Smooth muscle cell (in vitro differentiated cells): ENCODE data around the gene TTC22. TPM values are rescaled to one million over a fixed set of nuclear protein-coding genes. Genes with fewer than 3 reads are reported as not detected.

Experiments used
- DNase-seq: peaks from one replicate; lab custom pipeline; 2025; ENCODE audit not compliant: unreplicated experiment; lab: John Stamatoyannopoulos, UW
- H2AFZ ChIP-seq: fragments of 200-600 bp; sonication (generic); 2 replicates; pipeline ENCODE4 v1.6.0; 2016; ENCODE audit warnings: antibody characterized with exemption, low read depth, mild to moderate bottlenecking
- H3F3A ChIP-seq: fragments of 200-600 bp; sonication (generic); 2 replicates; pipeline ENCODE4 v1.6.0; 2017; ENCODE audit warnings: antibody characterized with exemption, low read depth
- H3K27ac ChIP-seq: fragments of 200-600 bp; sonication (generic); 2 replicates; pipeline ENCODE4 v1.5.1; 2016; ENCODE audit warnings: low read depth, mild to moderate bottlenecking
- H3K27me3 ChIP-seq: fragments of 200-600 bp; sonication (generic); 2 replicates; pipeline ENCODE4 v1.6.1; 2016; ENCODE audit warnings: low read depth, mild to moderate bottlenecking
- H3K36me3 ChIP-seq: fragments of 200-600 bp; sonication (generic); 2 replicates; pipeline ENCODE4 v1.5.1; 2016; ENCODE audit warnings: low read depth
- H3K4me1 ChIP-seq: fragments of 200-600 bp; sonication (generic); 2 replicates; pipeline ENCODE4 v1.5.1; 2016; ENCODE audit warnings: low read depth
- H3K4me2 ChIP-seq: fragments of 200-600 bp; sonication (generic); 2 replicates; pipeline ENCODE4 v1.6.0; 2016; ENCODE audit warnings: mild to moderate bottlenecking
- H3K4me3 ChIP-seq: fragments of 200-600 bp; sonication (generic); 2 replicates; pipeline ENCODE4 v1.5.1; 2016; ENCODE audit warnings: mild to moderate bottlenecking
- H3K79me2 ChIP-seq: fragments of 200-600 bp; sonication (generic); 2 replicates; pipeline ENCODE4 v1.6.0; 2016; ENCODE audit warnings: low read depth, mild to moderate bottlenecking
- H3K9ac ChIP-seq: fragments of 200-600 bp; sonication (generic); 2 replicates; pipeline ENCODE4 v1.6.0; 2016; ENCODE audit warnings: low read depth
- H3K9me3 ChIP-seq: fragments of 200-600 bp; sonication (generic); replicated peaks from 2 replicates; pipeline ENCODE4 v1.5.1; 2016; ENCODE audit warnings: low read depth
- H4K20me1 ChIP-seq: fragments of 200-600 bp; sonication (generic); 2 replicates; pipeline ENCODE4 v1.6.0; 2016; ENCODE audit warnings: low read depth
- WGBS: methylation state at CpG from one replicate; pipeline ENCODE4 v1.1.7; 2016; ENCODE audit warnings: low lambda C conversion rate; 5-methylcytosine and 5-hydroxymethylcytosine counted together
- polyA plus RNA-seq: library from polyadenylated mRNA; unstranded; fragments of >200 nt; fragmentation: Nextera tagmentation; extraction: Ambion mirVana; gene quantifications from 2 replicates; pipeline ENCODE4 v1.2.1, GENCODE V29; 2016
- total RNA-seq: library from RNA; depleted of rRNA; stranded (reverse); fragments of >200 nt; gene quantifications from 2 replicates; pipeline ENCODE4 v1.2.3, GENCODE V29; 2014
- TF ChIP-seq, protein P1 (sequence below): fragments of 200-600 bp; sonication (generic); IDR thresholded peaks from 2 replicates; pipeline ENCODE4 v1.5.1; 2017; ENCODE audit warnings: borderline replicate concordance, mild to moderate bottlenecking, antibody characterized with exemption; ENCODE audit not compliant: insufficient read depth, poor library complexity, severe bottlenecking

Gene TTC22
- total and polyA plus RNA-seq, 2 experiments from 2014 or later: 0.50 to 1.3 TPM

DNA sequence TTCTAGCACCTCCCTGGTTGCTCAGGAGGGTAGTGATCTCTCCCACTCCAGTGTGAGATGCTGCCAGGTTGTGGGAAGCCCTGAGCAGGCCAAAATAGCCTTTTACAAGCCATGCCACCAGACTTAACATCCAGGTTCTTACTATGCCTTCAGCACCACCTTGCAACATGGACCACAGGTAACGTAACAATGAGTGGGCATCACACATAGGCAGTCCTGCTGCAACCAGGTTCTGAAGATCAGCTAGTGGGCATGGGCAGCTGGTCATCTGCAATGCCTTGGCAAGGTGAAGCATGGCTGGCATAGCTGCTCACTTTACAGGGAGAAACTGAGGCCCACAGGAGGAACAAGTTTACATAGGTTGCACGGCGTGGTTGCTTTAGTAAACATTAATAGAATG, 45.2 kb upstream of the TTC22 start:
- 95% methylated on average over 3 of the region's 3 CpGs for WGBS
- Histone ChIP-seq H3K4me1 (no peaks in the 10 kb centered on the region), H4K20me1 (no peaks in the 10 kb centered on the region), H3K9me3 (no peaks in the 10 kb centered on the region), H3F3A (no peaks in the 10 kb centered on the region), H3K36me3 (no peaks in the 10 kb centered on the region), H3K27me3 (no peaks in the 10 kb centered on the region), H3K79me2 (no peaks in the 10 kb centered on the region), H3K4me2 (no peak overlapping the region), H3K27ac (no peak overlapping the region), H2AFZ (no peak overlapping the region), H3K9ac (no peak overlapping the region), H3K4me3 (no peak overlapping the region)
- TF ChIP-seq, protein P1, sequence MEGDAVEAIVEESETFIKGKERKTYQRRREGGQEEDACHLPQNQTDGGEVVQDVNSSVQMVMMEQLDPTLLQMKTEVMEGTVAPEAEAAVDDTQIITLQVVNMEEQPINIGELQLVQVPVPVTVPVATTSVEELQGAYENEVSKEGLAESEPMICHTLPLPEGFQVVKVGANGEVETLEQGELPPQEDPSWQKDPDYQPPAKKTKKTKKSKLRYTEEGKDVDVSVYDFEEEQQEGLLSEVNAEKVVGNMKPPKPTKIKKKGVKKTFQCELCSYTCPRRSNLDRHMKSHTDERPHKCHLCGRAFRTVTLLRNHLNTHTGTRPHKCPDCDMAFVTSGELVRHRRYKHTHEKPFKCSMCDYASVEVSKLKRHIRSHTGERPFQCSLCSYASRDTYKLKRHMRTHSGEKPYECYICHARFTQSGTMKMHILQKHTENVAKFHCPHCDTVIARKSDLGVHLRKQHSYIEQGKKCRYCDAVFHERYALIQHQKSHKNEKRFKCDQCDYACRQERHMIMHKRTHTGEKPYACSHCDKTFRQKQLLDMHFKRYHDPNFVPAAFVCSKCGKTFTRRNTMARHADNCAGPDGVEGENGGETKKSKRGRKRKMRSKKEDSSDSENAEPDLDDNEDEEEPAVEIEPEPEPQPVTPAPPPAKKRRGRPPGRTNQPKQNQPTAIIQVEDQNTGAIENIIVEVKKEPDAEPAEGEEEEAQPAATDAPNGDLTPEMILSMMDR: no peak
- no peak for DNase-seq

DNA sequence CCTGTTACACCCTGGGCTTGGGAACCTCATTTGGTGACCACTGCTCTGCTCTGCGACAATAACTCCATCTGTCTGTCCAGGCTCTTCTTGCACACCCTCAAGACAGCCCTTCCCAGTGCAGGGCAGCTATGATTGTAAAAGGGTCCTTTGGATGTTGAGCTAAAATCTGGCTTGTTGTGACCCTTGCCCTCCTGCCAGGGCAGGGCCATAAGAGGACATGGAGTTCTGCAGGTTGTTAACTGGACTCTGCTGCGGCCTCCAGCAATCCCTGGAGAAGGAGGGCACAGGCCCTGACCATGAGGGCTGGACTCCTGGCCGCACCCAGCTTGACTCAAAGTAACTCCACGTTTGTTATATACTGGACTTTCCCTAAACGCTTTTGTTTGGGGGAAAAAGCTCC, 44.6 kb upstream of the TTC22 start:
- H3K9me3 ChIP-seq: no peaks in the 10 kb centered on the region
- no peaks in the 10 kb centered on the region for H3K4me1 ChIP-seq
- DNase-seq: no peak
- TF ChIP-seq, protein P1: no peak
- 98% methylated on average over 5 of the region's 5 CpGs for WGBS
- no peak overlapping the region for H3K27ac ChIP-seq
- no peaks in the 10 kb centered on the region for H3K79me2 ChIP-seq
- no peaks in the 10 kb centered on the region for H3K27me3 ChIP-seq
- no peaks in the 10 kb centered on the region for H3K36me3 ChIP-seq
- no peak overlapping the region for H2AFZ ChIP-seq
- H3K4me3 ChIP-seq: no peak overlapping the region
- no peak overlapping the region for H3K4me2 ChIP-seq
- no peaks in the 10 kb centered on the region for H4K20me1 ChIP-seq
- H3K9ac ChIP-seq: no peak overlapping the region
- no peaks in the 10 kb centered on the region for H3F3A ChIP-seq

DNA sequence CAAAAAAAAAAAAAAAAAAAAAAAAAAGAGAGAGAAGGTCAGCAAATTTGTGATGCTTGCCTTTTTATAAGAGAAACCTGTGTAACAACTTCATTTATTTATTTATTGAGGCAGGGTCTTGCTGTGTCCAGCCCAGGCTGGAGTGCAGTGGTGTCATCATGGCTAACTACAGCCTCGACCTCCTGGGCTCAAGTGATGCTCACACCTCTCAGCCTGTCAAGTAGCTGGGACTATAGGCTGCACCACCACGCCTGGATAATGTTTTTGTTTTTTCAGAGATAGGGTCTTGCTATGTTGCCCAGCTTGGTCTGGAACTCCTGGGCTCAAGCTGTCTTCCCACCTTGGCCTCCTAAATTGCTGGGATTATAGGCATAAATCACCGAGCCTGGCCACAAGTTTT, 43.4 kb upstream of the TTC22 start:
- Histone ChIP-seq H3K36me3 (no peaks in the 10 kb centered on the region), H3K4me1 (no peaks in the 10 kb centered on the region), H3K79me2 (no peaks in the 10 kb centered on the region), H3K27me3 (no peaks in the 10 kb centered on the region), H2AFZ (no peak overlapping the region), H3K4me3 (no peak overlapping the region), H3K4me2 (no peak overlapping the region), H3K27ac (no peak overlapping the region), H3K9ac (no peak overlapping the region), H3K9me3 (no peaks in the 10 kb centered on the region), H3F3A (no peaks in the 10 kb centered on the region), H4K20me1 (no peaks in the 10 kb centered on the region)
- 97% methylated on average over 3 of the region's 3 CpGs for WGBS
- TF ChIP-seq, protein P1: no peak
- no peak for DNase-seq

DNA sequence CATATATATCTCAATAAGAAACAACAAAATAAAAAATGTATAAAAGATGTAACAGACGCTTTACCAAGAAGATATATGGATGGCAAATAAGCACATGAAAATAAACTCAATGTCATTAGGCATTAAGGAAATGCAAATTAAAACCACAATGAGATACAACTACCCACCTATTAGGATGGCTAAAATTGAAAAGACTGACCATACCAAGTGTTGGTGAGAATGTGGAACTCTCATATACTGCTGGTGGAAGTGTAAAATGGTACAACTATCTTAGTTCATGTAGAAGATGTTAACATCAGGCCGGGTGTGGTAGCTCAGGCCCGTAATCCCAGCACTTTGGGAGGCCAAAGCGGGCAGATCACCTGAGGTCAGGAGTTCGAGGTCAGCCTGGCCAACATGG, 42.3 kb upstream of the TTC22 start:
- TF ChIP-seq, protein P1: no peak
- WGBS: 94% methylated on average over 5 of the region's 5 CpGs
- H3F3A ChIP-seq: no peaks in the 10 kb centered on the region

More for the DNA sequence above, 42.3 kb upstream of the TTC22 start:
- no peak overlapping the region for H2AFZ ChIP-seq
- H3K27ac ChIP-seq: no peak overlapping the region
- H3K36me3 ChIP-seq: no peaks in the 10 kb centered on the region
- no peak overlapping the region for H3K9ac ChIP-seq
- no peak overlapping the region for H3K4me2 ChIP-seq
- H3K4me3 ChIP-seq: no peak overlapping the region
- H3K9me3 ChIP-seq: no peaks in the 10 kb centered on the region
- no peak for DNase-seq
- H4K20me1 ChIP-seq: no peaks in the 10 kb centered on the region
- no peaks in the 10 kb centered on the region for H3K4me1 ChIP-seq
- H3K27me3 ChIP-seq: no peaks in the 10 kb centered on the region
- H3K79me2 ChIP-seq: no peaks in the 10 kb centered on the region
